ENCODE data around the gene SNX10. TPM values are rescaled to one million over a fixed set of nuclear protein-coding genes. Genes with fewer than 3 reads are reported as not detected.

SNX10 gene
- total RNA-seq, 1 donor from 2014 or later, result 0.53 TPM

DNA sequence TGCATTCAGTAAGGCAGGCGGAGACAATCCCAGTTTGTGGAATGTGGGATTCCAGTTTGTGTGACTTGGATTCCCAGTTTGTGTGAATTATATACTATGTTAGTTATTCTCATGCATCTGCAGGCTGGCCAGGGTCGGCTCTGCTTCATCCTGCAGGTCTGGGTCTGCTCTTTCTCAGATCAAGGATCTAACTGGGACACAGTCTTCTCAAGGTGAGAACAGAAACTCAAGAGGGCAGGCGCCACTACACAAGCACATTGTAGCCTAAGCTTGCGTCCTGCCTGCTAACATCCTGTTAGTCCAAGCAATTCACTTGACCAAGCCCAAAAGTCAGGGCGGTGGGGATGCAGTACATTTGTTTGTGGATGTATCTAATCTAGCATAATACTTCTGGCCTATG lies 131.1 kb downstream of the SNX10 start:
- no peak overlapping the region for H3K4me3 ChIP-seq (ENCODE audit: low read depth, low read length)
- H3K27me3 ChIP-seq (ENCODE audit: control insufficient read depth, insufficient read depth, low read length), result no peaks in the 10 kb centered on the region
- H3K36me3 ChIP-seq (ENCODE audit: control insufficient read depth, insufficient read depth, low read length), result no peaks in the 10 kb centered on the region
- FAIRE-seq (no peak), DNase-seq (ENCODE audit: low read depth) (no peak)
- TF ChIP-seq CTCF (IDR thresholded peaks at IDR 0.05; ENCODE audit: insufficient read depth, low read length, severe bottlenecking), result no peak

GRCh38 chr7:26423436-26423835 lies 131.8 kb downstream of the SNX10 start:
- no peak overlapping the region for H3K4me3 ChIP-seq (ENCODE audit: low read depth, low read length)
- DNase-seq (ENCODE audit: low read depth) (no peak), FAIRE-seq (no peak)
- no peaks in the 10 kb centered on the region for H3K36me3 ChIP-seq (ENCODE audit: control insufficient read depth, insufficient read depth, low read length)
- H3K27me3 ChIP-seq (ENCODE audit: control insufficient read depth, insufficient read depth, low read length), result no peaks in the 10 kb centered on the region
- no peak for TF ChIP-seq CTCF (IDR thresholded peaks at IDR 0.05; ENCODE audit: insufficient read depth, low read length, severe bottlenecking)

Other genes with a start within 250 kb of the SNX10 start
- 5.8 and 6.4 TPM in 2 replicates for gene NFE2L3, start 139.7 kb upstream of the SNX10 start, total RNA-seq
- gene HNRNPA2B1, start 91.1 kb upstream of the SNX10 start, total RNA-seq, result 62.7 and 107 TPM in 2 replicates
- gene CBX3, start 90.1 kb upstream of the SNX10 start, total RNA-seq, result 52.9 and 87.7 TPM in 2 replicates